Measurements from ENCODE around the gene ASF1B.

- TF ChIP-seq CTCF (conservative IDR thresholded peaks at IDR 0.05 in 1 of 2, IDR thresholded peaks at IDR 0.05 in 1 of 2; ENCODE audit: extremely low read depth in 1 of 2, insufficient read depth in 1 of 2, low read depth in 1 of 2, low read length in 2 of 2), result no peak
- TF ChIP-seq EZH2 (IDR thresholded peaks at IDR 0.05; ENCODE audit: borderline replicate concordance, low read length), result no peak
Measured at GRCh38 chr19:14120497-14120780, 15.9 kb downstream of the ASF1B start.
